NOMO-1 treated with DMSO at 0.1 percent for 48 hours (cell line): Measurements from ENCODE around the gene UBE2I.

Experiments used
- DNase-seq: peaks from one replicate; lab custom pipeline; 2025; ENCODE audit not compliant: unreplicated experiment; lab: John Stamatoyannopoulos, UW

Gene UBE2I

GRCh38 chr16:1355591-1355990 is 46.2 kb downstream of the UBE2I start:
- DNase-seq, result no peak

- no peak for DNase-seq
Measured at GRCh38 chr16:1356061-1356900, 46.8 kb downstream of the UBE2I start.

GRCh38 chr16:1357906-1358566 is 48.6 kb downstream of the UBE2I start:
- no peak for DNase-seq

- DNase-seq, result no peak
Measured at GRCh38 chr16:1361685-1362360, 52.4 kb downstream of the UBE2I start.

GRCh38 chr16:1362807-1363206 is 53.4 kb downstream of the UBE2I start:
- no peak for DNase-seq

- DNase-seq, result peak; percentile 51
Measured at GRCh38 chr16:1363501-1364041, 54.1 kb downstream of the UBE2I start.

- no peak for DNase-seq
Measured at GRCh38 chr16:1364510-1364909, 55.1 kb downstream of the UBE2I start.

GRCh38 chr16:1366060-1366711 is 56.8 kb downstream of the UBE2I start:
- no peak for DNase-seq

GRCh38 chr16:1366712-1367299 is 57.4 kb downstream of the UBE2I start:
- no peak for DNase-seq

- no peak for DNase-seq
Measured at GRCh38 chr16:1367486-1368174, 58.2 kb downstream of the UBE2I start.

- DNase-seq, result no peak
Measured at GRCh38 chr16:1371054-1371978, 61.9 kb downstream of the UBE2I start.

- no peak for DNase-seq
Measured at GRCh38 chr16:1372292-1372950, 63.0 kb downstream of the UBE2I start.

GRCh38 chr16:1374418-1375297 is 65.2 kb downstream of the UBE2I start:
- no peak for DNase-seq

- no peak for DNase-seq
Measured at GRCh38 chr16:1375298-1375640, 65.8 kb downstream of the UBE2I start.

- no peak for DNase-seq
Measured at GRCh38 chr16:1375741-1376410, 66.4 kb downstream of the UBE2I start.
